Astrocyte of the hippocampus (primary cell): Measurements from ENCODE around the gene PFKFB4.
"Not testable (repeated sequence)": the region's sequence is repeated elsewhere in the genome, so short reads cannot be mapped to it uniquely, and the experiment has no call there.

Experiments
- DNase-seq: peaks from one replicate; pipeline ENCODE4 v3.0.0; 2011; ENCODE audit warnings: low read depth, low spot score

The PFKFB4 gene

DNA sequence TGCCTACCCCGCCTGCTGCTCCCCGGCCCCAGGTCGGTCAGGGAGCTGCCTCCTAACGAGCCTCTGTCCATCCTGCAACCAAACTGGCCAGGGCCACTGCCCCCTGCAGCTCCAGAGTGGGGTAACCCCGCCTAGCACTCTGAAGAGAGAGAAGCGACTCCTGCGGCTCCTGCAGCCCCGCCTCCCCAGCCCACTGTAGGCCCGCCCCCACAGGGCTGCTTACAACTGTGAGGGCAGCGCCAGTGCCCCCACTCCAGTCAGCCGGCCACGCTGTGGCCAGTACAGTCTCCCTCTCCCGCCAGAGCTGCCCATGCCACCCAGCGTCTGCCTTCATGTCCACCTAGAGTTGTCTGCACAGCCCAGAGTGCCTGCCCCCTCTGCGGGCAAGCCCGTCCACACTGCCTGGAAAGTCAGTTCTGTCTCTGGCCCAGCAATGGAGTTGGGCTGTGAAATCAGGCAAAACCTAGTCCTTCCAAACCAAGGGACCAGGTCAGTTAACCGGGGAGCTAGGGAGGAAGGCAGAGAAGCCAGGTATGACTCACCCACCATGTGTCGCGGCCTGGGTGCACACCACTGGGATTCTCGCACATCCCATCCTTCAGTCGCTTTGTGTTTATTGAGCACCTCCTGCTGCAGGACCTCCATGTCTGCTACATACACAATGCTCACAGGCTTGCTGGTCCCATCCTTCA lies 4.6 kb upstream of the PFKFB4 start:
- DNase-seq = peak; percentile 80

DNA sequence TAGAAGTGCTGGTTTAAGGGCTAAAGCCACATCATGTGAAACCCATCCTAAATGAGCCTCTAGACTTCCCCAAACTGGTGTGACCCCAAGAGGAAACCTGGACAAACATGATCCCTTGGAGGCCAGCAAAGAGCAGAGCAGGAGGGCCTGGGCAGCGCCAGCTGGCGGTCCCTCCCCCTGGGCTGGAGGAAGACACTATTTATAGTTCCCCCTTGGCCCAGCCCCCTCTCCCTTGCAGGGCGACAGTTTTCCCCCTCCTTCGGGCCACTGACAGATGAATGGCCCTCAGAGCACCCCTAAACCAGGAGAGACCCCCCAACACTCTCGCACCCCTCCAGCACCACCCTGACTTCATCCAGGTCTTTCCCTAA lies 4.0 kb upstream of the PFKFB4 start:
- DNase-seq = peak; percentile 34

DNA sequence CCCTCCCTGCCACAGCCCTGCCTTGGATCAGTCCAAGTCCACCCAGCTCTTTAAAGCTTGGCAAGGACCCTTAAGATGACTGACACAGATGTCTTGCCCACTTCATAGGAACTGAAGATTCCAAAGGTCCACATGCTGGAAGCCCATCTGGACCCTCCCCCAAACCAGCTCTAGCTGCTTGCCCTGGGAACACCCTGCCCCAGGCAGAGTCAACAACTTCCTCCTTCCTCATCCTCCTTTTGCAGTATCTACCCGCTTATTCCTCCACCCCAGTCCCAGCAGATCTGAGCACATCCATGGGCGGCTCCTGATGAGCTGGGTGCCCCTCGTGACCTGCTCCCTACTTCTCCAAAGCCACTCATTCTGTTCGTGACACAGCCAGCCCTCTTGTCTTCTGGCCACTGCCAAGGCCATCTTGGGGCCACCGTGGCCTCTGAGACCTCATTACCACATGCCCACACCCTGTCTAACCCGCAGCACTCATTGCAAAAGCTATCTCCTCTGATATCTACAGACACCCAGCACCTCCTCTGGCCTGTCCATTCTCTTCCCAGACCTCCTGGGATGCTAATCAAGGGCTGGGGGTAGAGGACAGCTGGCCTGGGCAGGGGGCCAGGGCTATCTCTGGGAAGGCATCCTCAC lies 2.0 kb upstream of the PFKFB4 start:
- no peak for DNase-seq

DNA sequence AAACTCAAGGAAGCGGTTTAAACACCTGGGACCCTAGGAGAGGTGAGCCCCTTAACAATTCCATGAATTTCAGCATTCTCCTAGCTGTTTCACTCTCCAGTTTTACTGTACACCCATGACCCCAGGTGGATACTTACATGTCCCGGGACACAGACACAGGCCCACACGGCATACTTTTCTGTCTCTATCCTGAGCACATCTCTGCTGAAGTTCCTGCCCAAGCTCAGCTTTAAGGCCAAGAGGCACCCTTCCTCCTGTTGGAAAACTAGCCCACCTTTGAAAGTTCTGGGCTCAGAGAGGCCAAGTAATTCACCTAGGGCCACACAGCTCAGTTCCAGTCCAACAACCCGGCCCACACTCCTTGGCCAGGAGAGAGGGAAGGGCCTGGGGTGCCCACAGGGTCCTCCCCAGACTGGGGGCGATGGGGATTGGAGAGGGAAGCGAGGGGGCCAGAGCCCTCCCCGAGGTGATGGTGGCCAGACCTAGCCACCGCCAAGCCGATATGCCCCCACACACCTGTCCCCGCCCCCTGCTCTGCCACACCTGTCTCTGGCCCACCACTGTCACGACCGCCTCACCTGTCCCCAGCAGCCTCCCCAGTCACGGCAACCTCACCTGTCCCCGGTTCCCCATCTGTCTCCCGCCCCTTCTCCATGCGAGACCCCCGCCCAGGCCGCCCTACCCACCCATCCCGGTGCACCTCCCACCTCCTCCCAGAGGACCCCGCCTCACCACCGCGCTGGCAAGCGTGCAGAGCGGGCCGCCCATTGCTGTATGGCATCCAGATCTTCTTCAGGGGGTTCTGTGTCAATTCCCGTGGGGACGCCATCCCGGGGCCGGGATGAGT lies 431 bp downstream of the PFKFB4 start:
- no peak for DNase-seq

GRCh38 chr3:48555231-48555948 lies 1.2 kb downstream of the PFKFB4 start:
- no peak for DNase-seq

- DNase-seq = no peak
These were observed 2.4 kb downstream of the PFKFB4 start for GRCh38 chr3:48553886-48554845.

- no peak for DNase-seq
These were observed 3.2 kb downstream of the PFKFB4 start for GRCh38 chr3:48553361-48553760.

GRCh38 chr3:48552111-48552951 lies 4.3 kb downstream of the PFKFB4 start:
- no peak for DNase-seq

GRCh38 chr3:48551651-48552050 lies 5.0 kb downstream of the PFKFB4 start:
- not testable (repeated sequence) for DNase-seq

DNA sequence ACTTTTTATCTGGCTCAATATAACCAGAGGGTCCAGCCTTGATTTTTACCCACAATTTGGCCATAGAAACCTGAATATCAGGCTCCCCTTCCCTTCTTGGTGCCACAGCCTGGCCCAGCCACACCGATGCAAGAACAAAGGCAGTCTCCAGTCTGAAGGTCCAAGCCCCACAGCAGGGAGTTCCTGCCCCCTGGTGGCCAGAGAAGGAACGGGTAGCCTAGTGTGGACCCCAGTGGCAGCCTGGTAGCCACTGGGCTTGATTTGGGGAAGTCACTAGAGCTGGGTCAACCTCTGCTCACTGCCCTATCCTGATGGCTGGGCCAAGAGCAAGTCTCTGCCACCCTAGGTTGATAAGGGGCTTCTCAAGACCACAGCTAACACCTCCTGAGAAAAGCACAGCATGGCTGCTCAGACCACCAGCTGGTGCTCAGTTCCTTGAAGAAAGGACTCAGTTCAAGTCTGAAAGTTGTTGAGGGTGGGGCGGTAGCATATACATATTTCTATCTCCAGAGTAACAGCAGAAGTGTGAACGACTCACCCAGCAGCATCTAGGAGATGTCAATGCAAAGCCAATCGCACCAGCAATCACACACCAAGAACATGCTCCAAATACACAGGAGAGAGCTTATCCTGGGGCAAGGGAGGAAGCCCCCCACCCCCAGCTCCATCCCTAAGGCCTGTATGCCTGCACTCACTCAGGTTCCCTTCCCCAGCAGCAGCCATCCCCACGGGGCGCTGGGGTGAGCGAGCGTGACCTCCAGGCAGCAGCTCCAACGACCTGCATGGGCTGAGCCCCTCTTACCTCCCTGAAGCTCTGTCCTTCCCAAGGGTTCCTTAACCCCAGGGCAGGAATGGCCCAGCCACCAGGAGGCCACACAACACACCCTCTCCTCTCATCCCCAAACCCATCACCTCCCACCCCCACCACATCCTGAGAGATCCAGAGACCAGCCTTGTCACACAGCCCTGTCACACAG lies 7.6 kb downstream of the PFKFB4 start:
- DNase-seq = peak; percentile 92

GRCh38 chr3:48548126-48548525 lies 8.5 kb downstream of the PFKFB4 start:
- no peak for DNase-seq

DNA sequence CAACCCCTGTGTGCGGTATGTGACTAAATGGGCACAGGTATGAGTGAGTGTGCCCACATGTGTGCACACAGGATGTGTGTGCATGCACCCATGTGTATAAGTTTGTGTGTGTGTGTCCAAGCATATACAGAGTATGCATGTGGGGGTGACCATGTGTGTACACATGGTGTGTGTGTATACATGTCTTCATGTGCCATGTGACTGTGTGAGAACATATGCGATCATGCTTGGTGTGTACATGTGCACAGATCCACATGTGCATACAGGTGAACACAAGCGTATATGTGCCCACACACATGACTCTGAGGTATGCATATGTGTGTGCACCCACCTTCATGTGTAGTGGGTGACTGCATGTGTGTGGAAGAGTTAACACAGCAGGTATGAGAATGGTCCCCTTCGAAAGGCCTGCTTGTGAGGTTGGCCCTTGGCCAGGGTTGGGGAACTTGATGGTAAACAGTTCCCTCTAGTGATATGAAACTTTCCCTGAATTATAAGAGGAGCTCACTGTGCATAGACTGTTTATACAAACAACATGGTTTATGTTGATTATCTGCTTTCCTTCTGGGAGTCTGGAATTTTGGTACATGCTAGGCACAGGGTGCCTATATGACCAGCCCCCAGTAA lies 10.3 kb downstream of the PFKFB4 start:
- DNase-seq = no peak

DNA sequence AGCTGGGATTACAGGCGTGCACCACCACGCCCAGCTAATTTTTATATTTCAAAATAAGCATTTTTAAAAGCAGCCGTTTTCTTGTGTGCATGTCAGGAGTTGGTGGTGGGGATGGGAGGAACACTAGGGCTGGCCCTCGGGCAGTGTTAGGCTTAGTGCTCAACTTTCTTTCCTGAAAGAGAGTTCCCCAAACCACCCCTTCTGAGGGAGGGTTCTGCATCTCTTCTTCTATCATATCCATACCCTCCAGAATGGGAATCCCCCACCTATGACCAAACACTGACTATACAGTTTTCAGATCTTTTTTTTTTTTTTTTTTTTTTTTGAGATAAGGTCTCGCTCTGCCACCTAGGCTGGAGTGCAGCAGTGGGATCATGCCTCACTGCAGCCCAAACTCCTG lies 12.5 kb downstream of the PFKFB4 start:
- DNase-seq = no peak

DNA sequence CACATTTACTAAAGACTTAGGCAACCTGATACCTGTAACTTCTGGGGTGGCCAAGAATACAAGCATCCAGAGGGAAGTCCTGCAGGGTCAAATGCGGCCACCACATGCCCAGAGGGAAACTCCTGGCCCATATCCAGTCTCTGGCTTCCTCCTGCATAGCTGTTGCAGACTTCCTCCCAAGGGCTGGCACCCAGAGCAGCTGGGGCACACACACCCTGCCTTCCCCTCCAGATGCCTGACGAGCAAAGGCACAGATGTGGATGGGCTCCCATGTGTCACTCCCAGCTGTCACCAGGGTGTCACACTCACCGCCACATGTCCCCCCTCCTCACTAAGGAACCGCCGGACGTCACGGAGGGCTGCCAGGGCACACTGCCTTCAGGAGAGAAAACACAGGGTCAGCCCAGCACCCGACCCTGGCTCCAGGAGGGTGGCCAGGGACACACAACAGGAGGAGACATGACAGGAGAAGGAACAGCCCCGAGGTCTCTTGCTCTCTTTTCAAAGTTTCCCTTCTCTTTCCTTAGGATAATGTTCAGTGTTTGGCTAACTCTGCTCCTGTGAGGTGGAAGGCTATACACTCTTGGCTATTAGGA lies 13.2 kb downstream of the PFKFB4 start:
- no peak for DNase-seq

DNA sequence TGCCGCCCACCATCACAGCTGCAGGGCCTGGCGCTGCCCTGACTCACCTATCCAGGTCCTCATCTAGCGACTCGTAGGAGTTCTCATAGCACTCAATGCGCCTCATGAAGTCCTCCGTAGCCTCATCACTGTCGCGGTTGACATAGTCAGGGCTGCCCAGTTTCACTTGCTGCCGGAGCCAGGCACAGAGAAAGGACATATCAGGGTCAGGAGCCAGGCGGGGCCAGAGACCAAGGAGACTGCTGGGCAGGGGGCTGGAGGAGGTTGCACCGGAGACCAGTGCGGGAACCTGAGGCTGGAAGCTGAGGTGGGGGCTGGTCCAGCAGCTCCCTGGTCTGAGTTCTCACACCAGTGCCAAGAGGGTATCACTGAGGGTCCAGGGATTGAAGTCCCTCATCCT lies 18.2 kb downstream of the PFKFB4 start:
- DNase-seq = no peak

DNA sequence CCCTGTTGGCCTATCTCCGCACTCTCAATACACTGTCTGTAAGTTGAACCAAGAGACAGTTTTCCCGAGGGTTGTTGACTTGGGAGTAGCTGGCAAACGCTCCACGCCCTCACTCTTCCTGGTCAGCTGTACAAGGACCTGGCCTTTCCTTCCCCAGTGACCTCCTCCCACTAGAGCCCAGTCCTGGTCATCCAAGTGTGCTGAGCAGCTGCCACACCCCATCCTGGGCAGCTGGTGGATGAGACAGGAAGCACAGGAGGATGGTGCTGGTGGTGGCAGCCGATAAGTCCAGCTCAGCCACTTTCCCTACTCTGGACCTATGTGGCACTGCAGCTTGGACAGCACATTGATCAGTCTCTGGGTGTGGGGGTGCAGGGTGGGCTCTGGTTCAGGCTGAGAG lies 19.8 kb downstream of the PFKFB4 start:
- DNase-seq = no peak

DNA sequence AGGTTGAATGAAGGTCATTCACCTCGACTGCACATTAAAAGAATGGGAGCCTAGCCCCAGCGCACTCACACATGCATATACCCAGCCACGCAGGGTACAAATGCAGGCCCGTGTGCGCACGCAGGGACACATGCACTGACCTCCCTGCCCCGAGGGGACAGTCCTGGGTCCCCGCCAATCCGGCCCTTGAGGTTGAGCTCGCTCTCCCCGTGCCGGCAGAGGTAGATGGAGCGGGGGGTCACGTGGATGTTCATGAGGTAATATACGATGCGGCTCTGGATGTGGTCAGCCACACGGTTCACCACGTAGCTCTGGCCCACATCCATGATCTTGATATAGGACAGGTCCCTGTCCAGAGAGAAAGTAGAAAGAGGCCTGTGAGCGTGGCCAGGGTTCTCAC lies 20.5 kb downstream of the PFKFB4 start:
- DNase-seq = no peak

- no peak for DNase-seq
These were observed 21.0 kb downstream of the PFKFB4 start for GRCh38 chr3:48535578-48535977.
